HepG2 (cell line): ENCODE data around the gene CARMIL1. TPM values are rescaled to one million over a fixed set of nuclear protein-coding genes. Genes with fewer than 3 reads are reported as not detected.

Experiments
- E2F5 ChIP-seq: sonication (generic); formaldehyde crosslinking; conservative IDR thresholded peaks from 2 replicates; pipeline ENCODE4 v1.4.0; 2020; ENCODE audit warnings: missing genetic modification reagents
- ELF1 ChIP-seq: sonication (generic); formaldehyde crosslinking; IDR thresholded peaks from 2 replicates; pipeline ENCODE4 v1.4.0; 2020; ENCODE audit warnings: missing genetic modification reagents
- ELK4 ChIP-seq: sonication (generic); formaldehyde crosslinking; IDR thresholded peaks from 2 replicates; pipeline ENCODE4 v1.9.0; 2021; ENCODE audit warnings: missing genetic modification reagents, borderline replicate concordance
- KLF15 ChIP-seq: sonication (generic); formaldehyde crosslinking; IDR thresholded peaks from 2 replicates; pipeline ENCODE4 v1.8.1; 2023; ENCODE audit warnings: borderline replicate concordance, mild to moderate bottlenecking, inconsistent platforms, missing genetic modification reagents, mixed read lengths
- LCORL ChIP-seq, 2 experiments: fragments of 450-650 bp in 1 of 2; sonication (generic) in 1 of 2; formaldehyde crosslinking in 1 of 2; IDR thresholded peaks; 2 replicates each; pipeline versions ENCODE4 v1.5.0 to v1.6.1; 2017 to 2020; ENCODE audit warnings: antibody characterized with exemption in 1 of 2, missing genetic modification reagents in 1 of 2
- MLXIP ChIP-seq: sonication (generic); formaldehyde crosslinking; IDR thresholded peaks from 2 replicates; pipeline ENCODE4 v1.9.0; 2021; ENCODE audit warnings: missing genetic modification reagents, borderline replicate concordance
- MTERF4 ChIP-seq: sonication (generic); formaldehyde crosslinking; IDR thresholded peaks from 2 replicates; pipeline ENCODE4 v1.8.0; 2023; ENCODE audit warnings: mild to moderate bottlenecking, missing genetic modification reagents
- MYNN ChIP-seq: sonication (generic); formaldehyde crosslinking; IDR thresholded peaks from 2 replicates; pipeline ENCODE4 v1.4.0; 2020; ENCODE audit warnings: mild to moderate bottlenecking, low read depth, missing genetic modification reagents
- RFXANK ChIP-seq: IDR thresholded peaks from 2 replicates; pipeline ENCODE4 v1.6.1; 2016
- SETDB1 ChIP-seq: sonication (generic); formaldehyde crosslinking; IDR thresholded peaks from 2 replicates; pipeline ENCODE4 v1.5.1; 2020; ENCODE audit warnings: missing genetic modification reagents, mild to moderate bottlenecking, borderline replicate concordance
- YEATS4 ChIP-seq: sonication (generic); formaldehyde crosslinking; IDR thresholded peaks from 2 replicates; pipeline ENCODE4 v1.4.0; 2020; ENCODE audit warnings: missing genetic modification reagents, borderline replicate concordance
- ZBTB26 ChIP-seq: IDR thresholded peaks from 2 replicates; pipeline ENCODE4 v1.6.1; 2016; ENCODE audit warnings: missing compliant biosample characterization, missing genetic modification reagents, borderline replicate concordance
- ZBTB39 ChIP-seq: sonication (generic); formaldehyde crosslinking; IDR thresholded peaks from 2 replicates; pipeline ENCODE4 v1.5.0; 2020; ENCODE audit warnings: missing genetic modification reagents
- ZBTB7B ChIP-seq: sonication (generic); formaldehyde crosslinking; IDR thresholded peaks from 2 replicates; pipeline ENCODE4 v1.4.0; 2020; ENCODE audit warnings: missing genetic modification reagents
- ZNF20 ChIP-seq: sonication (generic); formaldehyde crosslinking; IDR thresholded peaks from 2 replicates; pipeline ENCODE4 v1.4.0; 2020; ENCODE audit warnings: mild to moderate bottlenecking, moderate library complexity, missing genetic modification reagents
- ZNF510 ChIP-seq: sonication (generic); formaldehyde crosslinking; IDR thresholded peaks from 2 replicates; pipeline ENCODE4 v1.4.0; 2020; ENCODE audit warnings: low read depth, mild to moderate bottlenecking, missing genetic modification reagents
- ZNF557 ChIP-seq: sonication (generic); formaldehyde crosslinking; IDR thresholded peaks from 2 replicates; pipeline ENCODE4 v1.4.0; 2020; ENCODE audit warnings: missing genetic modification reagents
- ZNF777 ChIP-seq: sonication (generic); formaldehyde crosslinking; IDR thresholded peaks from 2 replicates; pipeline ENCODE4 v1.4.0; 2020; ENCODE audit warnings: missing genetic modification reagents
- ZSCAN21 ChIP-seq: sonication (generic); formaldehyde crosslinking; IDR thresholded peaks from 2 replicates; pipeline ENCODE4 v1.8.0; 2022; ENCODE audit warnings: mild to moderate bottlenecking, missing genetic modification reagents, moderate library complexity, borderline replicate concordance
- polyA plus RNA-seq, 8 experiments: library from polyadenylated mRNA; depleted of rRNA in 3 of 8; stranded (reverse) in 7 of 8; unstranded in 1 of 8; fragments of >200 nt; fragmentation: Illumina TruSeq in 4 of 8; extraction: Trizol in 4 of 8; gene quantifications; 2 replicates each; pipeline versions ENCODE4 v1.2.1 to v1.2.3, GENCODE V29; 2011 to 2016; ENCODE audit warnings: low read depth in 4 of 8, missing spikeins in 1 of 8, mixed read lengths in 1 of 8; ENCODE audit not compliant: insufficient read depth in 1 of 8
- total RNA-seq, 5 experiments: library from RNA; depleted of rRNA; stranded (reverse); fragments of >200 nt; fragmentation: Illumina TruSeq; extraction: Trizol; gene quantifications; 2 replicates each; pipeline ENCODE4 v1.2.3, GENCODE V29; 2016; ENCODE audit warnings: low read depth in 1 of 5

Gene CARMIL1
- total and polyA plus RNA-seq, 2 of the 13 experiments (the other 11 are each of a cell fraction or from before 2014, with no cell fraction given) = 1.8 to 2.6 TPM

GRCh38 chr6:25652007-25652515 lies 372.9 kb downstream of the CARMIL1 start, which contains the start of gene SCGN (continued):
- TF ChIP-seq SETDB1 (no peak), ZBTB7B (CRISPR knock-in tag) (peak; percentile 79), ZNF20 (CRISPR knock-in tag) (0 out of 2 replicates have a peak, but pooled peaks have one; percentile 61), ZBTB39 (CRISPR knock-in tag) (no peak), E2F5 (peak; percentile 62; the same call in 1 of the 2 replicates), KLF15 (CRISPR knock-in tag) (peak; percentile 83; the same call in 1 of the 2 replicates), ZNF777 (CRISPR knock-in tag) (peak; percentile 81), LCORL (IDR thresholded peaks at IDR 0.05) (no peak), LCORL (CRISPR knock-in tag; IDR thresholded peaks at IDR 0.05) (0 out of 2 replicates have a peak, but pooled peaks have one; percentile 57), RFXANK (CRISPR knock-in tag) (peak; percentile 90; the same call in 1 of the 2 replicates), ELK4 (0 out of 2 replicates have a peak, but pooled peaks have one; percentile 65), ZSCAN21 (peak; percentile 94), MYNN (peak; percentile 92; the same call in 1 of the 2 replicates), YEATS4 (peak; percentile 53; the same call in 1 of the 2 replicates), ELF1 (CRISPR knock-in tag) (peak; percentile 50; the same call in 1 of the 2 replicates), ZNF557 (CRISPR knock-in tag) (peak; percentile 98), ZBTB26 (CRISPR knock-in tag) (peak; percentile 94), MLXIP (CRISPR knock-in tag) (peak; percentile 93; the same call in 1 of the 2 replicates), ZNF510 (CRISPR knock-in tag) (peak; percentile 92; the same call in 1 of the 2 replicates), MTERF4 (CRISPR knock-in tag) (peak; percentile 89; the same call in 1 of the 2 replicates)
